GM08714 (cell line): Measurements from ENCODE around the gene FHL2.

ENCODE experiments used
- H3K4me3 ChIP-seq: fragments of 200-500 bp; sonication (Bioruptor generic); 2 replicates; pipeline ENCODE4 v1.5.1; 2014; ENCODE audit warnings: mild to moderate bottlenecking, low read length, inconsistent platforms
- ZNF274 ChIP-seq: IDR thresholded peaks from 2 replicates; pipeline ENCODE4 v1.6.1; 2012; ENCODE audit warnings: mild to moderate bottlenecking, low read depth, low read length

The FHL2 gene

DNA sequence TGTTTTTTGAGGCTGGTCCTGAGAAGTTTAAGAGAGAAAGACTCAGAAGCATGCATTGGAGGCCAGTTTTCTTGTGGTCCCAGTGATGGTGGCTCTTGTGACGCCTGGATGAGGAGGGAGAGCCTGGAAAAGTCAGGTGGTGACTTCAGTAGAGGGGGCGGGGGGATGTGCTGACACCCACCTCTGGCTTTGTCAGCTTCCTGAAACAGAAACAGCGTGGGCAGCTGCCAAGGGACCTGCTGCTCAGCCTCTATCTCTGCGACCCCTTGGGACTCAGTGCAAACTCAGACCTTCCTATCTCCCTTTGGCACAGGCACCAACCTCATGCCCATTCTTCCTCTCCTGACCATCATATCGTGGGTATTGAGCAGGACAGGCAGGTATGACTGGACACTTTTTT lies 75.7 kb downstream of the FHL2 start:
- no peak for TF ChIP-seq ZNF274
- no peak overlapping the region for H3K4me3 ChIP-seq

DNA sequence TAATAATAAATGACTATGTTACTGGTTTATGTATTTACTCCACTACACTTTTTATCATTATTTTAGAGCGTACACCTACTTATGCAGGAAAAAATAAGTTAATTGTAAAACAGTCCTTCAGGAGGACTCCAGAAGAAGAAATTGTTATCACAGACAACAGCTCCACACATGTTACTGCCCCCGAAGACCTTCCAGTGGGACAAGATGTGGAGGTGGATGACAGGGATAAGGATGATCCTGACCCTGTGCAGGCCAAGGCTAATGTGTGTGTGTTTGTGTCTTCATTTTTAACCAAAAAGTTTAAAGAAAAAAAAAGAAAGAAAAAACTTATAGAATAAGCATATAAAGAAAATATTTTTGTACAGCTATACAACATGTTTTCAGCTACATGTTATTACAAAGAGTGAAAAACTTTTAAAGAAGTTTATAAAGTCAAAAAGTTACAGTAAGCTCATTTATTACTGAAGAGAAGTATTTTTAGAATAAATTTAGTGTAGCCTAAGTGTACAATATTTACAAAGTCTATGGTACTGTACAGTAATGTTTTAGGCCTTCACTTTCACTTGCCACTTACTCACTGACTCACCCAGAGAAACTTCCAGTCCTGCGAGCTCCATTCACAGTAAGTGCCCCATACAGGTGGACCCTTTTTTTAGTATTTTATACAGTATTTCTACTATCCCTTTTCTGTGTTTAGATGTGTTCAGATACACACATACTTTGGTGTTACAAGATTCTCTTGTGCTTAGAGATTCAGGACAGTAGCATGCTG lies 76.8 kb downstream of the FHL2 start:
- no peak for TF ChIP-seq ZNF274
- no peak overlapping the region for H3K4me3 ChIP-seq

GRCh38 chr2:105320651-105321215 lies 78.1 kb downstream of the FHL2 start:
- H3K4me3 ChIP-seq: no peak overlapping the region
- TF ChIP-seq ZNF274: no peak

GRCh38 chr2:105317937-105318336 lies 80.9 kb downstream of the FHL2 start:
- no peak overlapping the region for H3K4me3 ChIP-seq
- TF ChIP-seq ZNF274: no peak

DNA sequence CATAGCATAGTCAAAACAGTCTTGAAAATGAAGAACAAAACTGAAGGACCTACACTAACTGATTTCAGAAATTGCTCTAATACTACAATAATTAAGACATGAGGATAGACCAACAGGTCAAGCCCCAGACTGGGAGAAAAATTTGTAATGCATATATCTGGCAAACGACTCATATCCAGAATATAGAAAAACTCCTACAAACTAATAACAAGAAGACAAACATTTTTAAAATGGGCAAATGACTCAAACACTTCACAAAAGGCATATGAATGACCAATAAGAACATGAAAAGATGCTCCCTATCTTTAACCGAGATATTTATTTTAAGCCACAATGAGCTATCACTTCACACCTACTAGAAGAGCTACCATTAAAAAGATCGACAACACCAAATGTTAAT lies 83.5 kb downstream of the FHL2 start:
- no peak for TF ChIP-seq ZNF274
- H3K4me3 ChIP-seq: no peak overlapping the region

DNA sequence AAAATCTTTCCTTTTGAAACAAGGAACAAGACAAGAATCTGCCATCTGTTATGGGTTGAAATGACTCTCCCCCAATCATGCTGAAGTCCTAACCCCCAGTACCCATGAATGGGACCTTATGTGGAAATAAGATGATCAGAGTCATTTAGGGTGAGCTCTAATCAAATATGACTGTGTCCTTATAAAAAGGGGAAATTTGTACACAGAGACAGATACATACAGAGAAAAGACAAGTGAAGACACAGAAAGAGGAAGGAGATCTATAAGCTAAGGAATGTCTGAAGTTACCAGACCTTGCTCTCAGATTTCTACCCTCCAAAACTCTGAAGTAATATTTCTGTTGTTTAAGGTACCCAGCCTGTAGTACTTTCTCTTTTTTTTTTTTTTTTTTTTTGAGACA lies 85.0 kb downstream of the FHL2 start:
- H3K4me3 ChIP-seq: no peak overlapping the region
- no peak for TF ChIP-seq ZNF274
